ENCODE data around the gene ZBTB40. TPM values are rescaled to one million over a fixed set of nuclear protein-coding genes. Genes with fewer than 3 reads are reported as not detected.

The ZBTB40 gene
- total and polyA plus RNA-seq, 2 of the 13 experiments (the other 11 are each of a cell fraction or from before 2014, with no cell fraction given): 8.8 to 16.5 TPM

DNA sequence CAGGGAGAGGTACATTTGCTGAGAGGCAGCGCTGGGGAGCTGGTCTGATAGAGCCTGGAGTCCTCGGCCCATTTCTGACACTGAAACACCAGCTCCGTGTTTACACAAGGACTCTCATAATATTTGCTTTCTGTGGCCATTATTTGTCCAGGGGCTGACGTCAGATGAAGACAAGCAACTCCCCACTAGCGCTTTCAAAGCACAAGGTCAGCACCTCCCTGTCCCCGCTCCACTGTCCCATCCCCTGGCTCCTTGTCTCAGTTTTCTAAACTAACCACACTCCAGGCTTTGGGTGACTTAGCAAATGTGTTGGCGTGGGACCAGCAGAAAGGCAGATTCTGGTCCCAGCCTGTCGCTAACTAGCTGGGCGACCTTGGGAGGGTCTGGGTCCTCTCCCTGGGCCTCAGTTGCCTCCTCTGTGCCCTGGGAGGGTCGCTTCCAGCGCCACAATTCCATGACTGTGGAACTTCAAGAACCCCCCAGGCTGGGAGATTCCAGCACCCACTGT lies 37.4 kb upstream of the ZBTB40 start (continued):
- TF ChIP-seq ZNF670 (CRISPR knock-in tag; IDR thresholded peaks at IDR 0.05; ENCODE audit: borderline replicate concordance) (no peak), KLF11 (CRISPR knock-in tag; IDR thresholded peaks at IDR 0.05) (no peak), NFRKB (IDR thresholded peaks at IDR 0.05) (no peak), ZFP82 (CRISPR knock-in tag; IDR thresholded peaks at IDR 0.05; ENCODE audit: borderline replicate concordance) (no peak), JARID2 (CRISPR knock-in tag; IDR thresholded peaks at IDR 0.05; ENCODE audit: insufficient replicate concordance) (peak; percentile 82), GZF1 (CRISPR knock-in tag; IDR thresholded peaks at IDR 0.05) (0 out of 2 replicates have a peak, but pooled peaks have one; percentile 25), ZNF644 (CRISPR knock-in tag; IDR thresholded peaks at IDR 0.05; ENCODE audit: low read depth) (no peak), ATF7 (IDR thresholded peaks at IDR 0.05) (peak; percentile 30; the same call in 1 of the 2 replicates), ATF7 (CRISPR knock-in tag; IDR thresholded peaks at IDR 0.05) (peak; percentile 85; the same call in 1 of the 2 replicates), ZBTB7B (CRISPR knock-in tag; IDR thresholded peaks at IDR 0.05) (peak; percentile 77), ZNF224 (CRISPR knock-in tag; IDR thresholded peaks at IDR 0.05) (no peak), NFKBIZ (CRISPR knock-in tag; IDR thresholded peaks at IDR 0.05) (peak; percentile 77; the same call in 1 of the 2 replicates), ZNF34 (CRISPR knock-in tag; IDR thresholded peaks at IDR 0.05; ENCODE audit: borderline replicate concordance) (no peak), ZNF235 (CRISPR knock-in tag; IDR thresholded peaks at IDR 0.05; ENCODE audit: borderline replicate concordance) (no peak), SALL1 (CRISPR knock-in tag; IDR thresholded peaks at IDR 0.05) (peak; percentile 90), ZNF207 (IDR thresholded peaks at IDR 0.05; ENCODE audit: borderline replicate concordance) (no peak)
- TF ChIP-seq, protein P1, sequence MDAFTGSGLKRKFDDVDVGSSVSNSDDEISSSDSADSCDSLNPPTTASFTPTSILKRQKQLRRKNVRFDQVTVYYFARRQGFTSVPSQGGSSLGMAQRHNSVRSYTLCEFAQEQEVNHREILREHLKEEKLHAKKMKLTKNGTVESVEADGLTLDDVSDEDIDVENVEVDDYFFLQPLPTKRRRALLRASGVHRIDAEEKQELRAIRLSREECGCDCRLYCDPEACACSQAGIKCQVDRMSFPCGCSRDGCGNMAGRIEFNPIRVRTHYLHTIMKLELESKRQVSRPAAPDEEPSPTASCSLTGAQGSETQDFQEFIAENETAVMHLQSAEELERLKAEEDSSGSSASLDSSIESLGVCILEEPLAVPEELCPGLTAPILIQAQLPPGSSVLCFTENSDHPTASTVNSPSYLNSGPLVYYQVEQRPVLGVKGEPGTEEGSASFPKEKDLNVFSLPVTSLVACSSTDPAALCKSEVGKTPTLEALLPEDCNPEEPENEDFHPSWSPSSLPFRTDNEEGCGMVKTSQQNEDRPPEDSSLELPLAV (CRISPR knock-in tag; conservative IDR thresholded peaks at IDR 0.05; ENCODE audit: low read depth): no peak
- TF ChIP-seq, protein P2, sequence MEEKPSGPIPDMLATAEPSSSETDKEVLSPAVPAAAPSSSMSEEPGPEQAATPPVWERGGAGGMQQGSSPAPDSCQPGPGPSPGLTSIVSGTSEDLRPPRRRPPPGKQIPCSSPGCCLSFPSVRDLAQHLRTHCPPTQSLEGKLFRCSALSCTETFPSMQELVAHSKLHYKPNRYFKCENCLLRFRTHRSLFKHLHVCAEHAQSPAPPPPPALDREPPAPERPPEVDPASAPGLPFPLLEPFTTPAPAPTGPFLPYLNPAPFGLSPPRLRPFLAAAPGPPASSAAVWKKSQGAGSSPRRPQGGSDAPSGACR (CRISPR knock-in tag; IDR thresholded peaks at IDR 0.05): no peak
- TF ChIP-seq, protein P3, sequence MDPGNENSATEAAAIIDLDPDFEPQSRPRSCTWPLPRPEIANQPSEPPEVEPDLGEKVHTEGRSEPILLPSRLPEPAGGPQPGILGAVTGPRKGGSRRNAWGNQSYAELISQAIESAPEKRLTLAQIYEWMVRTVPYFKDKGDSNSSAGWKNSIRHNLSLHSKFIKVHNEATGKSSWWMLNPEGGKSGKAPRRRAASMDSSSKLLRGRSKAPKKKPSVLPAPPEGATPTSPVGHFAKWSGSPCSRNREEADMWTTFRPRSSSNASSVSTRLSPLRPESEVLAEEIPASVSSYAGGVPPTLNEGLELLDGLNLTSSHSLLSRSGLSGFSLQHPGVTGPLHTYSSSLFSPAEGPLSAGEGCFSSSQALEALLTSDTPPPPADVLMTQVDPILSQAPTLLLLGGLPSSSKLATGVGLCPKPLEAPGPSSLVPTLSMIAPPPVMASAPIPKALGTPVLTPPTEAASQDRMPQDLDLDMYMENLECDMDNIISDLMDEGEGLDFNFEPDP (CRISPR knock-in tag; conservative IDR thresholded peaks at IDR 0.05): no peak
- TF ChIP-seq, protein P4, sequence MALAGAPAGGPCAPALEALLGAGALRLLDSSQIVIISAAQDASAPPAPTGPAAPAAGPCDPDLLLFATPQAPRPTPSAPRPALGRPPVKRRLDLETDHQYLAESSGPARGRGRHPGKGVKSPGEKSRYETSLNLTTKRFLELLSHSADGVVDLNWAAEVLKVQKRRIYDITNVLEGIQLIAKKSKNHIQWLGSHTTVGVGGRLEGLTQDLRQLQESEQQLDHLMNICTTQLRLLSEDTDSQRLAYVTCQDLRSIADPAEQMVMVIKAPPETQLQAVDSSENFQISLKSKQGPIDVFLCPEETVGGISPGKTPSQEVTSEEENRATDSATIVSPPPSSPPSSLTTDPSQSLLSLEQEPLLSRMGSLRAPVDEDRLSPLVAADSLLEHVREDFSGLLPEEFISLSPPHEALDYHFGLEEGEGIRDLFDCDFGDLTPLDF (CRISPR knock-in tag; IDR thresholded peaks at IDR 0.05): no peak
- TF ChIP-seq, protein P5, sequence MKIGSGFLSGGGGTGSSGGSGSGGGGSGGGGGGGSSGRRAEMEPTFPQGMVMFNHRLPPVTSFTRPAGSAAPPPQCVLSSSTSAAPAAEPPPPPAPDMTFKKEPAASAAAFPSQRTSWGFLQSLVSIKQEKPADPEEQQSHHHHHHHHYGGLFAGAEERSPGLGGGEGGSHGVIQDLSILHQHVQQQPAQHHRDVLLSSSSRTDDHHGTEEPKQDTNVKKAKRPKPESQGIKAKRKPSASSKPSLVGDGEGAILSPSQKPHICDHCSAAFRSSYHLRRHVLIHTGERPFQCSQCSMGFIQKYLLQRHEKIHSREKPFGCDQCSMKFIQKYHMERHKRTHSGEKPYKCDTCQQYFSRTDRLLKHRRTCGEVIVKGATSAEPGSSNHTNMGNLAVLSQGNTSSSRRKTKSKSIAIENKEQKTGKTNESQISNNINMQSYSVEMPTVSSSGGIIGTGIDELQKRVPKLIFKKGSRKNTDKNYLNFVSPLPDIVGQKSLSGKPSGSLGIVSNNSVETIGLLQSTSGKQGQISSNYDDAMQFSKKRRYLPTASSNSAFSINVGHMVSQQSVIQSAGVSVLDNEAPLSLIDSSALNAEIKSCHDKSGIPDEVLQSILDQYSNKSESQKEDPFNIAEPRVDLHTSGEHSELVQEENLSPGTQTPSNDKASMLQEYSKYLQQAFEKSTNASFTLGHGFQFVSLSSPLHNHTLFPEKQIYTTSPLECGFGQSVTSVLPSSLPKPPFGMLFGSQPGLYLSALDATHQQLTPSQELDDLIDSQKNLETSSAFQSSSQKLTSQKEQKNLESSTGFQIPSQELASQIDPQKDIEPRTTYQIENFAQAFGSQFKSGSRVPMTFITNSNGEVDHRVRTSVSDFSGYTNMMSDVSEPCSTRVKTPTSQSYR (CRISPR knock-in tag; IDR thresholded peaks at IDR 0.05; ENCODE audit: borderline replicate concordance): peak; percentile 31; the same call in 1 of the 2 replicates
- TF ChIP-seq, protein P6, sequence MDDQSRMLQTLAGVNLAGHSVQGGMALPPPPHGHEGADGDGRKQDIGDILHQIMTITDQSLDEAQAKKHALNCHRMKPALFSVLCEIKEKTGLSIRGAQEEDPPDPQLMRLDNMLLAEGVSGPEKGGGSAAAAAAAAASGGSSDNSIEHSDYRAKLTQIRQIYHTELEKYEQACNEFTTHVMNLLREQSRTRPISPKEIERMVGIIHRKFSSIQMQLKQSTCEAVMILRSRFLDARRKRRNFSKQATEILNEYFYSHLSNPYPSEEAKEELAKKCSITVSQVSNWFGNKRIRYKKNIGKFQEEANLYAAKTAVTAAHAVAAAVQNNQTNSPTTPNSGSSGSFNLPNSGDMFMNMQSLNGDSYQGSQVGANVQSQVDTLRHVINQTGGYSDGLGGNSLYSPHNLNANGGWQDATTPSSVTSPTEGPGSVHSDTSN (CRISPR knock-in tag; IDR thresholded peaks at IDR 0.05; ENCODE audit: borderline replicate concordance): no peak

All from HepG2 (cell line).